HepG2 (cell line): ENCODE measurements around the gene SOWAHB.

Experiments
- BHLHE40 ChIP-seq: IDR thresholded peaks from 2 replicates; pipeline ENCODE4 v1.6.1; 2011; ENCODE audit warnings: low read length, improper control_type of control experiment
- EHMT2 ChIP-seq: fragments of 200-600 bp; sonication (generic); IDR thresholded peaks from 2 replicates; pipeline ENCODE4 v1.7.0; 2017; ENCODE audit warnings: antibody characterized with exemption, low read depth, low read length, borderline replicate concordance
- EZH2 ChIP-seq: conservative IDR thresholded peaks from 2 replicates; pipeline ENCODE4 v1.6.1; 2012; ENCODE audit warnings: mild to moderate bottlenecking, low read depth, low read length, moderate library complexity
- MIER3 ChIP-seq: IDR thresholded peaks from 2 replicates; pipeline ENCODE4 v1.6.1; 2016; ENCODE audit warnings: missing compliant biosample characterization, borderline replicate concordance
- ZKSCAN1 ChIP-seq: fragments of 150-350 bp; IDR thresholded peaks from 2 replicates; pipeline ENCODE4 v1.6.1; 2014; ENCODE audit warnings: low read length
- ZNF180 ChIP-seq: sonication (generic); formaldehyde crosslinking; IDR thresholded peaks from 2 replicates; pipeline ENCODE4 v1.4.0; 2020; ENCODE audit warnings: low read depth, missing genetic modification reagents, borderline replicate concordance
- TF ChIP-seq, protein P1 (sequence below): sonication (generic); formaldehyde crosslinking; IDR thresholded peaks from 2 replicates; pipeline ENCODE4 v1.5.0; 2020; ENCODE audit warnings: mild to moderate bottlenecking, missing genetic modification reagents, moderate library complexity
- TF ChIP-seq, protein P2 (sequence below): IDR thresholded peaks from 2 replicates; pipeline ENCODE4 v1.6.1; 2012; ENCODE audit warnings: inconsistent platforms
- TF ChIP-seq, protein P3 (sequence below): sonication (generic); formaldehyde crosslinking; IDR thresholded peaks from 2 replicates; pipeline ENCODE4 v1.5.1; 2020; ENCODE audit warnings: mild to moderate bottlenecking, missing genetic modification reagents, borderline replicate concordance

DNA sequence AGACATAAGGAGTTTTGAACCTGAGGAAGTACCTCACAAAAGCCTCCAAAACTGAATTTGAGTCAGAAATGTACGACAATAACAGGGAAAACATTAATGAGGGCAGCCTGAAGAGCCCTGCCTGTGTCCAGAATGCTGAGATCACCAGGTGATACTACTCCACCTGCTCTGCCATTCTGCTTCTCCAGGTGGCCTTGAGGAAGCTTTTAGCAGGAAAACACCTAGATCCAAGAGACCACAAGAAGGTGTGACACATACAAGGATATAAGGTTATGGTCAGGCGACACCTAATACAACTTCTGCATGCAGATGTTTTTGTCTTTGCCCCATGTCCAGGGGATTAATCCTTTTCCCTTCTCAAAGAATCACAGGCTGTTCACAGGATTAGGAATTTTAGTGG lies 15.3 kb downstream of the SOWAHB start:
- no peak for TF ChIP-seq EHMT2
- TF ChIP-seq, protein P1, sequence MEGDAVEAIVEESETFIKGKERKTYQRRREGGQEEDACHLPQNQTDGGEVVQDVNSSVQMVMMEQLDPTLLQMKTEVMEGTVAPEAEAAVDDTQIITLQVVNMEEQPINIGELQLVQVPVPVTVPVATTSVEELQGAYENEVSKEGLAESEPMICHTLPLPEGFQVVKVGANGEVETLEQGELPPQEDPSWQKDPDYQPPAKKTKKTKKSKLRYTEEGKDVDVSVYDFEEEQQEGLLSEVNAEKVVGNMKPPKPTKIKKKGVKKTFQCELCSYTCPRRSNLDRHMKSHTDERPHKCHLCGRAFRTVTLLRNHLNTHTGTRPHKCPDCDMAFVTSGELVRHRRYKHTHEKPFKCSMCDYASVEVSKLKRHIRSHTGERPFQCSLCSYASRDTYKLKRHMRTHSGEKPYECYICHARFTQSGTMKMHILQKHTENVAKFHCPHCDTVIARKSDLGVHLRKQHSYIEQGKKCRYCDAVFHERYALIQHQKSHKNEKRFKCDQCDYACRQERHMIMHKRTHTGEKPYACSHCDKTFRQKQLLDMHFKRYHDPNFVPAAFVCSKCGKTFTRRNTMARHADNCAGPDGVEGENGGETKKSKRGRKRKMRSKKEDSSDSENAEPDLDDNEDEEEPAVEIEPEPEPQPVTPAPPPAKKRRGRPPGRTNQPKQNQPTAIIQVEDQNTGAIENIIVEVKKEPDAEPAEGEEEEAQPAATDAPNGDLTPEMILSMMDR, result no peak
- no peak for TF ChIP-seq EZH2
- TF ChIP-seq BHLHE40, result no peak
- TF ChIP-seq ZKSCAN1, result no peak
- TF ChIP-seq, protein P2, sequence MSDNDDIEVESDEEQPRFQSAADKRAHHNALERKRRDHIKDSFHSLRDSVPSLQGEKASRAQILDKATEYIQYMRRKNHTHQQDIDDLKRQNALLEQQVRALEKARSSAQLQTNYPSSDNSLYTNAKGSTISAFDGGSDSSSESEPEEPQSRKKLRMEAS, result no peak
- TF ChIP-seq ZNF180, result no peak
- no peak for TF ChIP-seq MIER3 (CRISPR knock-in tag)
- TF ChIP-seq, protein P3, sequence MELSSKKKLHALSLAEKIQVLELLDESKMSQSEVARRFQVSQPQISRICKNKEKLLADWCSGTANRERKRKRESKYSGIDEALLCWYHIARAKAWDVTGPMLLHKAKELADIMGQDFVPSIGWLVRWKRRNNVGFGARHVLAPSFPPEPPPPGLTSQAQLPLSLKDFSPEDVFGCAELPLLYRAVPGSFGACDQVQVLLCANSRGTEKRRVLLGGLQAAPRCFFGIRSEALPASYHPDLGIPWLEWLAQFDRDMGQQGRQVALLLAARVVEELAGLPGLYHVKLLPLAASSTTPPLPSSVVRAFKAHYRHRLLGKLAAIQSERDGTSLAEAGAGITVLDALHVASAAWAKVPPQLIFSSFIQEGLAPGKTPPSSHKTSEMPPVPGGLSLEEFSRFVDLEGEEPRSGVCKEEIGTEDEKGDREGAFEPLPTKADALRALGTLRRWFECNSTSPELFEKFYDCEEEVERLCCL (CRISPR knock-in tag), result no peak
